ENCODE measurements around the gene ATOH8.

Gene ATOH8

GRCh38 chr2:85733121-85733960 lies 20.4 kb upstream of the ATOH8 start:
- peaks cover 2% of the 10 kb centered on the region for H3K36me3 Mint-ChIP-seq (ENCODE audit: insufficient read depth)

GRCh38 chr2:85734015-85734414 lies 19.8 kb upstream of the ATOH8 start:
- no peak for DNase-seq (ENCODE audit: low spot score in 2 of 2)
- no peak overlapping the region for H3K27ac Mint-ChIP-seq (ENCODE audit: low read depth)

More at GRCh38 chr2:85733121-85733960, 20.4 kb upstream of the ATOH8 start:
- Mint-ChIP-seq H3K27ac (ENCODE audit: low read depth) (no peak overlapping the region), H3K4me3 (no peak overlapping the region), H3K9me3 (no peaks in the 10 kb centered on the region), H3K4me1 (no peaks in the 10 kb centered on the region), H3K27me3 (peaks cover 31% of the 10 kb centered on the region)
- DNase-seq (ENCODE audit: low spot score in 2 of 2) (no peak), ATAC-seq (replicated peaks; ENCODE audit: extremely low read depth, poor library complexity, severe bottlenecking) (no peak)

GRCh38 chr2:85734942-85735608 lies 18.7 kb upstream of the ATOH8 start:
- Mint-ChIP-seq H3K27ac (ENCODE audit: low read depth) (no peak overlapping the region), H3K4me1 (no peaks in the 10 kb centered on the region), H3K4me3 (no peak overlapping the region), H3K9me3 (no peaks in the 10 kb centered on the region), H3K27me3 (peaks cover 28% of the 10 kb centered on the region), H3K36me3 (ENCODE audit: insufficient read depth) (no peaks in the 10 kb centered on the region)
- DNase-seq (ENCODE audit: low spot score in 2 of 2) (no peak), ATAC-seq (replicated peaks; ENCODE audit: extremely low read depth, poor library complexity, severe bottlenecking) (no peak)

More at GRCh38 chr2:85734015-85734414, 19.8 kb upstream of the ATOH8 start:
- Mint-ChIP-seq H3K4me3 (no peak overlapping the region), H3K4me1 (no peaks in the 10 kb centered on the region), H3K36me3 (ENCODE audit: insufficient read depth) (peaks cover 2% of the 10 kb centered on the region), H3K9me3 (no peaks in the 10 kb centered on the region), H3K27me3 (peaks cover 28% of the 10 kb centered on the region)
- no peak for ATAC-seq (replicated peaks; ENCODE audit: extremely low read depth, poor library complexity, severe bottlenecking)

GRCh38 chr2:85735691-85736090 lies 18.1 kb upstream of the ATOH8 start:
- DNase-seq (ENCODE audit: low spot score in 2 of 2) (no peak), ATAC-seq (replicated peaks; ENCODE audit: extremely low read depth, poor library complexity, severe bottlenecking) (no peak)
- Mint-ChIP-seq H3K36me3 (ENCODE audit: insufficient read depth) (no peaks in the 10 kb centered on the region), H3K4me3 (no peak overlapping the region), H3K27me3 (peaks cover 35% of the 10 kb centered on the region), H3K27ac (ENCODE audit: low read depth) (no peak overlapping the region), H3K9me3 (no peaks in the 10 kb centered on the region), H3K4me1 (no peaks in the 10 kb centered on the region)

- Mint-ChIP-seq H3K4me3 (no peak overlapping the region), H3K27me3 (peaks cover 45% of the 10 kb centered on the region)
- no peak for ATAC-seq (replicated peaks; ENCODE audit: extremely low read depth, poor library complexity, severe bottlenecking)
These were observed 17.1 kb upstream of the ATOH8 start for GRCh38 chr2:85736456-85737355.

GRCh38 chr2:85737481-85737880 lies 16.3 kb upstream of the ATOH8 start:
- Mint-ChIP-seq H3K4me3 (no peak overlapping the region), H3K27me3 (peaks cover 53% of the 10 kb centered on the region), H3K36me3 (ENCODE audit: insufficient read depth) (no peaks in the 10 kb centered on the region), H3K27ac (ENCODE audit: low read depth) (no peak overlapping the region), H3K9me3 (no peaks in the 10 kb centered on the region), H3K4me1 (peaks cover 5% of the 10 kb centered on the region)
- ATAC-seq (replicated peaks; ENCODE audit: extremely low read depth, poor library complexity, severe bottlenecking) (no peak), DNase-seq (ENCODE audit: low spot score in 2 of 2) (no peak)

More at GRCh38 chr2:85736456-85737355, 17.1 kb upstream of the ATOH8 start:
- H3K27ac Mint-ChIP-seq (ENCODE audit: low read depth): no peak overlapping the region
- H3K4me1 Mint-ChIP-seq: no peaks in the 10 kb centered on the region
- no peaks in the 10 kb centered on the region for H3K36me3 Mint-ChIP-seq (ENCODE audit: insufficient read depth)
- no peak for DNase-seq (ENCODE audit: low spot score in 2 of 2)
- no peaks in the 10 kb centered on the region for H3K9me3 Mint-ChIP-seq

- Mint-ChIP-seq H3K27me3 (peaks cover 57% of the 10 kb centered on the region), H3K4me3 (no peak overlapping the region), H3K36me3 (ENCODE audit: insufficient read depth) (no peaks in the 10 kb centered on the region), H3K27ac (ENCODE audit: low read depth) (no peak overlapping the region), H3K4me1 (peaks cover 5% of the 10 kb centered on the region), H3K9me3 (no peaks in the 10 kb centered on the region)
- ATAC-seq (replicated peaks; ENCODE audit: extremely low read depth, poor library complexity, severe bottlenecking) (no peak), DNase-seq (ENCODE audit: low spot score in 2 of 2) (no peak)
These were observed 15.8 kb upstream of the ATOH8 start for GRCh38 chr2:85737961-85738360.

GRCh38 chr2:85740193-85740592 lies 13.6 kb upstream of the ATOH8 start:
- DNase-seq (ENCODE audit: low spot score in 2 of 2) (no peak), ATAC-seq (replicated peaks; ENCODE audit: extremely low read depth, poor library complexity, severe bottlenecking) (no peak)
- no peaks in the 10 kb centered on the region for H3K9me3 Mint-ChIP-seq
- H3K27me3 Mint-ChIP-seq: peaks cover 63% of the 10 kb centered on the region
- no peak overlapping the region for H3K27ac Mint-ChIP-seq (ENCODE audit: low read depth)
- H3K36me3 Mint-ChIP-seq (ENCODE audit: insufficient read depth): no peaks in the 10 kb centered on the region
- H3K4me3 Mint-ChIP-seq: no peak overlapping the region
- H3K4me1 Mint-ChIP-seq: peaks cover 5% of the 10 kb centered on the region

- Mint-ChIP-seq H3K36me3 (ENCODE audit: insufficient read depth) (no peaks in the 10 kb centered on the region), H3K27me3 (peaks cover 75% of the 10 kb centered on the region), H3K9me3 (no peaks in the 10 kb centered on the region), H3K4me3 (no peak overlapping the region), H3K4me1 (peaks cover 5% of the 10 kb centered on the region), H3K27ac (ENCODE audit: low read depth) (no peak overlapping the region)
- ATAC-seq (replicated peaks; ENCODE audit: extremely low read depth, poor library complexity, severe bottlenecking) (no peak), DNase-seq (ENCODE audit: low spot score in 2 of 2) (no peak)
These were observed 12.5 kb upstream of the ATOH8 start for GRCh38 chr2:85741211-85741832.

GRCh38 chr2:85741833-85742455 lies 11.8 kb upstream of the ATOH8 start:
- Mint-ChIP-seq H3K4me3 (no peak overlapping the region), H3K27ac (ENCODE audit: low read depth) (no peak overlapping the region), H3K36me3 (ENCODE audit: insufficient read depth) (no peaks in the 10 kb centered on the region), H3K9me3 (no peaks in the 10 kb centered on the region), H3K4me1 (peaks cover 5% of the 10 kb centered on the region), H3K27me3 (peaks cover 81% of the 10 kb centered on the region)
- no peak for DNase-seq (ENCODE audit: low spot score in 2 of 2)
- no peak for ATAC-seq (replicated peaks; ENCODE audit: extremely low read depth, poor library complexity, severe bottlenecking)

GRCh38 chr2:85743304-85743978 lies 10.3 kb upstream of the ATOH8 start:
- Mint-ChIP-seq H3K36me3 (ENCODE audit: insufficient read depth) (no peaks in the 10 kb centered on the region), H3K4me1 (peaks cover 5% of the 10 kb centered on the region), H3K27ac (ENCODE audit: low read depth) (no peak overlapping the region), H3K27me3 (peaks cover 96% of the 10 kb centered on the region), H3K9me3 (no peaks in the 10 kb centered on the region), H3K4me3 (no peak overlapping the region)
- ATAC-seq (replicated peaks; ENCODE audit: extremely low read depth, poor library complexity, severe bottlenecking) (no peak), DNase-seq (ENCODE audit: low spot score in 2 of 2) (no peak)
